VCaP (cell line): ENCODE measurements around the gene ACTC1.

ENCODE experiments used
- H3K27ac ChIP-seq: fragments of 450-650 bp; 2 replicates; pipeline ENCODE4 v1.5.1; 2017
- TF ChIP-seq, protein P1 (sequence below): fragments of 450-650 bp; conservative IDR thresholded peaks from 2 replicates; pipeline ENCODE4 v1.5.1; 2017; ENCODE audit warnings: mild to moderate bottlenecking, moderate library complexity

The ACTC1 gene

GRCh38 chr15:34772312-34772711 is 23.0 kb downstream of the ACTC1 start:
- TF ChIP-seq, protein P1, sequence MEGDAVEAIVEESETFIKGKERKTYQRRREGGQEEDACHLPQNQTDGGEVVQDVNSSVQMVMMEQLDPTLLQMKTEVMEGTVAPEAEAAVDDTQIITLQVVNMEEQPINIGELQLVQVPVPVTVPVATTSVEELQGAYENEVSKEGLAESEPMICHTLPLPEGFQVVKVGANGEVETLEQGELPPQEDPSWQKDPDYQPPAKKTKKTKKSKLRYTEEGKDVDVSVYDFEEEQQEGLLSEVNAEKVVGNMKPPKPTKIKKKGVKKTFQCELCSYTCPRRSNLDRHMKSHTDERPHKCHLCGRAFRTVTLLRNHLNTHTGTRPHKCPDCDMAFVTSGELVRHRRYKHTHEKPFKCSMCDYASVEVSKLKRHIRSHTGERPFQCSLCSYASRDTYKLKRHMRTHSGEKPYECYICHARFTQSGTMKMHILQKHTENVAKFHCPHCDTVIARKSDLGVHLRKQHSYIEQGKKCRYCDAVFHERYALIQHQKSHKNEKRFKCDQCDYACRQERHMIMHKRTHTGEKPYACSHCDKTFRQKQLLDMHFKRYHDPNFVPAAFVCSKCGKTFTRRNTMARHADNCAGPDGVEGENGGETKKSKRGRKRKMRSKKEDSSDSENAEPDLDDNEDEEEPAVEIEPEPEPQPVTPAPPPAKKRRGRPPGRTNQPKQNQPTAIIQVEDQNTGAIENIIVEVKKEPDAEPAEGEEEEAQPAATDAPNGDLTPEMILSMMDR: no peak
- no peak overlapping the region for H3K27ac ChIP-seq

GRCh38 chr15:34769711-34770110 is 25.6 kb downstream of the ACTC1 start:
- H3K27ac ChIP-seq: no peak overlapping the region
- TF ChIP-seq, protein P1: no peak

DNA sequence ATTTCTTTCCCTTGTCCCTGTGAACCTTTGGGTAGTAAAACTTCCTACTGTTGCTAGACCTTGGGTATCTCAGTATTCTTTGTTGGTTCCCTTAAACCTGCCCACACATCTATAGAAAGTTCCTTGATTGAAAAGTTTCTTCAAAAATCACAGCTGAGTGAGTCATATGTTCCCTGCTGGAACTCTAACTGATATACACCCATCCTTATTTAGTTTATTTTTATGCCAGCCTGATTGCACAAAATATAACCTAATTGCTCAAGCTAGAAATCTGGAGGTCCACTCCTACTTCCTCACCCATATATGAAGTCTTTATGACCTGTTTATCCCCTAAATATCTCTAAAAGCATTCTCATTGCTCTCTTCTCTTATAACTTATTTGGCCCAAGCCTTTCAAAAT is 26.8 kb downstream of the ACTC1 start:
- TF ChIP-seq, protein P1: no peak
- H3K27ac ChIP-seq: no peak overlapping the region

- H3K27ac ChIP-seq: no peak overlapping the region
- TF ChIP-seq, protein P1: no peak
These were observed 29.6 kb downstream of the ACTC1 start for GRCh38 chr15:34765741-34766140.

- H3K27ac ChIP-seq: no peak overlapping the region
- TF ChIP-seq, protein P1: no peak
These were observed 34.4 kb downstream of the ACTC1 start for GRCh38 chr15:34760909-34761308.

GRCh38 chr15:34759992-34760391 is 35.4 kb downstream of the ACTC1 start:
- TF ChIP-seq, protein P1: no peak
- no peak overlapping the region for H3K27ac ChIP-seq

DNA sequence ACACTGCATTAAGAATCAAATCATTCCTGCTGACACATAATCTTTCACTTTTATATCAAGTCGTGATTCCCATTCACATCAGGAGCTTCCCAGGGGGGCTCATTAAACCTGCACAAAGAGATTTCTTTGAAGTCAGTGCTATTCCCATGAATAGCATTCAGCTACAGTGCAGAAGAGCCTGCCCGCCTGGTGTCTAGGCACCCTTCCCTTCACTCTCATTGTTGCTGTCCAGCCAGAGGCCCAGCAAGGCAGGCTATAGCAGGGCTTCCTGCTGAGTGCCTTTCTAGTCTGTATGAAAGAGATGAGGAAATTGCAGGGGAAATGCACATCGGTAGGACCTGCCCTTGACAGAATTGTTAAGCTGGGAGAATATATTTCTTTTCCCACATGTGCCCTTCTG is 36.0 kb downstream of the ACTC1 start:
- TF ChIP-seq, protein P1: no peak
- no peak overlapping the region for H3K27ac ChIP-seq

- TF ChIP-seq, protein P1: no peak
- H3K27ac ChIP-seq: no peak overlapping the region
These were observed 38.1 kb downstream of the ACTC1 start for GRCh38 chr15:34757262-34757661.
